ENCODE results near the gene STAB1.

The STAB1 gene

GRCh38 chr3:52494886-52495495 lies at the start of gene STAB1:
Gene STAB1, plus strand, starts transcription at chr3:52495338. Its CDS starts 76 bp downstream, at chr3:52495414.
- Histone ChIP-seq H3K27me3 (ENCODE audit: low read depth, low read length) (no peaks in the 10 kb centered on the region), H3K27ac (ENCODE audit: low read length) (peak within 1 kb of the TSS; percentile 60), H3K4me3 (ENCODE audit: low read depth in 1 of 2, low read length in 2 of 2) (peak within 1 kb of the TSS; percentile 30 to 46), H3K9me3 (ENCODE audit: control insufficient read depth in 1 of 2, low read length in 2 of 2) (no peaks in the 10 kb centered on the region), H3K36me3 (ENCODE audit: control insufficient read depth in 1 of 2, insufficient read depth in 2 of 2, low read length in 2 of 2) (peaks cover 20 to 30% of the 10 kb centered on the region in 2 donors), H3K4me1 (ENCODE audit: control insufficient read depth in 1 of 2, insufficient read depth in 2 of 2, low read length in 2 of 2) (peaks cover 0 to 24% of the 10 kb centered on the region in 2 donors)

- Histone ChIP-seq H3K4me3 (ENCODE audit: low read depth in 1 of 2, low read length in 2 of 2) (no peak overlapping the region), H3K36me3 (ENCODE audit: control insufficient read depth in 1 of 2, insufficient read depth in 2 of 2, low read length in 2 of 2) (no peaks in the 10 kb centered on the region), H3K27ac (ENCODE audit: low read length) (no peak overlapping the region), H3K9me3 (ENCODE audit: control insufficient read depth in 1 of 2, low read length in 2 of 2) (no peaks in the 10 kb centered on the region), H3K4me1 (ENCODE audit: control insufficient read depth in 1 of 2, insufficient read depth in 2 of 2, low read length in 2 of 2) (peaks cover 0 to 13% of the 10 kb centered on the region in 2 donors), H3K27me3 (ENCODE audit: low read depth, low read length) (no peaks in the 10 kb centered on the region)
These were observed 49.1 kb upstream of the STAB1 start for GRCh38 chr3:52446042-52446441.

- H3K36me3 ChIP-seq (ENCODE audit: control insufficient read depth in 1 of 2, insufficient read depth in 2 of 2, low read length in 2 of 2): no peaks in the 10 kb centered on the region
- H3K27me3 ChIP-seq (ENCODE audit: low read depth, low read length): no peaks in the 10 kb centered on the region
- no peak overlapping the region for H3K27ac ChIP-seq (ENCODE audit: low read length)
- H3K4me3 ChIP-seq (ENCODE audit: low read depth in 1 of 2, low read length in 2 of 2): no peak overlapping the region
- peaks cover 0 to 13% of the 10 kb centered on the region in 2 donors for H3K4me1 ChIP-seq (ENCODE audit: control insufficient read depth in 1 of 2, insufficient read depth in 2 of 2, low read length in 2 of 2)
- H3K9me3 ChIP-seq (ENCODE audit: control insufficient read depth in 1 of 2, low read length in 2 of 2): no peaks in the 10 kb centered on the region
These were observed 48.3 kb upstream of the STAB1 start for GRCh38 chr3:52446631-52447511.

GRCh38 chr3:52447512-52448355 lies 47.4 kb upstream of the STAB1 start:
- no peaks in the 10 kb centered on the region for H3K9me3 ChIP-seq (ENCODE audit: control insufficient read depth in 1 of 2, low read length in 2 of 2)
- no peaks in the 10 kb centered on the region for H3K36me3 ChIP-seq (ENCODE audit: control insufficient read depth in 1 of 2, insufficient read depth in 2 of 2, low read length in 2 of 2)
- no peak overlapping the region for H3K27ac ChIP-seq (ENCODE audit: low read length)
- H3K4me1 ChIP-seq (ENCODE audit: control insufficient read depth in 1 of 2, insufficient read depth in 2 of 2, low read length in 2 of 2): peaks cover 0 to 13% of the 10 kb centered on the region in 2 donors
- no peak overlapping the region for H3K4me3 ChIP-seq (ENCODE audit: low read depth in 1 of 2, low read length in 2 of 2)
- H3K27me3 ChIP-seq (ENCODE audit: low read depth, low read length): no peaks in the 10 kb centered on the region

GRCh38 chr3:52450489-52451236 lies 44.5 kb upstream of the STAB1 start:
- no peaks in the 10 kb centered on the region for H3K36me3 ChIP-seq (ENCODE audit: control insufficient read depth in 1 of 2, insufficient read depth in 2 of 2, low read length in 2 of 2)
- peaks cover 0 to 17% of the 10 kb centered on the region in 2 donors for H3K4me1 ChIP-seq (ENCODE audit: control insufficient read depth in 1 of 2, insufficient read depth in 2 of 2, low read length in 2 of 2)
- no peak overlapping the region for H3K4me3 ChIP-seq (ENCODE audit: low read depth in 1 of 2, low read length in 2 of 2)
- H3K27ac ChIP-seq (ENCODE audit: low read length): no peak overlapping the region
- no peaks in the 10 kb centered on the region for H3K9me3 ChIP-seq (ENCODE audit: control insufficient read depth in 1 of 2, low read length in 2 of 2)
- no peaks in the 10 kb centered on the region for H3K27me3 ChIP-seq (ENCODE audit: low read depth, low read length)

- Histone ChIP-seq H3K27ac (ENCODE audit: low read length) (no peak overlapping the region), H3K4me1 (ENCODE audit: control insufficient read depth in 1 of 2, insufficient read depth in 2 of 2, low read length in 2 of 2) (peaks cover 0 to 18% of the 10 kb centered on the region in 2 donors), H3K4me3 (ENCODE audit: low read depth in 1 of 2, low read length in 2 of 2) (no peak overlapping the region), H3K27me3 (ENCODE audit: low read depth, low read length) (no peaks in the 10 kb centered on the region), H3K36me3 (ENCODE audit: control insufficient read depth in 1 of 2, insufficient read depth in 2 of 2, low read length in 2 of 2) (no peaks in the 10 kb centered on the region), H3K9me3 (ENCODE audit: control insufficient read depth in 1 of 2, low read length in 2 of 2) (no peaks in the 10 kb centered on the region)
These were observed 43.7 kb upstream of the STAB1 start for GRCh38 chr3:52451237-52452083.

GRCh38 chr3:52452126-52452525 lies 43.0 kb upstream of the STAB1 start:
- H3K27ac ChIP-seq (ENCODE audit: low read length): no peak overlapping the region
- no peaks in the 10 kb centered on the region for H3K36me3 ChIP-seq (ENCODE audit: control insufficient read depth in 1 of 2, insufficient read depth in 2 of 2, low read length in 2 of 2)
- H3K4me1 ChIP-seq (ENCODE audit: control insufficient read depth in 1 of 2, insufficient read depth in 2 of 2, low read length in 2 of 2): peaks cover 0 to 19% of the 10 kb centered on the region in 2 donors
- no peaks in the 10 kb centered on the region for H3K9me3 ChIP-seq (ENCODE audit: control insufficient read depth in 1 of 2, low read length in 2 of 2)
- no peak overlapping the region for H3K4me3 ChIP-seq (ENCODE audit: low read depth in 1 of 2, low read length in 2 of 2)
- no peaks in the 10 kb centered on the region for H3K27me3 ChIP-seq (ENCODE audit: low read depth, low read length)

GRCh38 chr3:52452570-52453221 lies 42.4 kb upstream of the STAB1 start:
- Histone ChIP-seq H3K9me3 (ENCODE audit: control insufficient read depth in 1 of 2, low read length in 2 of 2) (no peaks in the 10 kb centered on the region), H3K27ac (ENCODE audit: low read length) (no peak overlapping the region), H3K4me1 (ENCODE audit: control insufficient read depth in 1 of 2, insufficient read depth in 2 of 2, low read length in 2 of 2) (peaks cover 0 to 19% of the 10 kb centered on the region in 2 donors), H3K27me3 (ENCODE audit: low read depth, low read length) (no peaks in the 10 kb centered on the region), H3K36me3 (ENCODE audit: control insufficient read depth in 1 of 2, insufficient read depth in 2 of 2, low read length in 2 of 2) (peaks cover 0 to 3% of the 10 kb centered on the region in 2 donors), H3K4me3 (ENCODE audit: low read depth in 1 of 2, low read length in 2 of 2) (no peak overlapping the region)

- Histone ChIP-seq H3K9me3 (ENCODE audit: control insufficient read depth in 1 of 2, low read length in 2 of 2) (no peaks in the 10 kb centered on the region), H3K27ac (ENCODE audit: low read length) (peak within 1 kb of the TSS; percentile 84), H3K4me1 (ENCODE audit: control insufficient read depth in 1 of 2, insufficient read depth in 2 of 2, low read length in 2 of 2) (peaks cover 0 to 19% of the 10 kb centered on the region in 2 donors), H3K36me3 (ENCODE audit: control insufficient read depth in 1 of 2, insufficient read depth in 2 of 2, low read length in 2 of 2) (peaks cover 5 to 12% of the 10 kb centered on the region in 2 donors), H3K4me3 (ENCODE audit: low read depth in 1 of 2, low read length in 2 of 2) (peak within 1 kb of the TSS; percentile 74 to 86), H3K27me3 (ENCODE audit: low read depth, low read length) (no peaks in the 10 kb centered on the region)
These were observed 41.5 kb upstream of the STAB1 start, which contains the start of gene TNNC1 for GRCh38 chr3:52453496-52454249. Gene TNNC1, minus strand, starts transcription at chr3:52454041. Its CDS starts 26 bp downstream, at chr3:52454015.
